NT2/D1 (cell line): ENCODE data around the gene PYDC1.

ENCODE experiments used
- DNase-seq: peaks from one replicate; pipeline ENCODE4 v3.0.0-alpha.2; 2011; ENCODE audit warnings: low read depth, low spot score
- H3K27me3 ChIP-seq: 2 replicates; pipeline ENCODE4 v1.6.0; 2011; ENCODE audit warnings: mild to moderate bottlenecking; ENCODE audit not compliant: insufficient read length, insufficient read depth
- H3K36me3 ChIP-seq: 2 replicates; pipeline ENCODE4 v1.6.1; 2011; ENCODE audit warnings: mild to moderate bottlenecking, low read length, mixed read lengths; ENCODE audit not compliant: insufficient read depth, insufficient read length
- H3K4me1 ChIP-seq: 2 replicates; pipeline ENCODE4 v1.5.1; 2011; ENCODE audit not compliant: insufficient read depth, insufficient read length
- H3K4me3 ChIP-seq: 2 replicates; pipeline ENCODE4 v1.5.1; 2011; ENCODE audit warnings: low read depth; ENCODE audit not compliant: insufficient read length
- H3K9ac ChIP-seq: 2 replicates; pipeline ENCODE4 v1.6.0; 2011; ENCODE audit warnings: low read depth; ENCODE audit not compliant: insufficient read length
- H3K9me3 ChIP-seq: 2 replicates; pipeline ENCODE4 v1.5.1; 2011; ENCODE audit warnings: mild to moderate bottlenecking, low read length; ENCODE audit not compliant: insufficient read depth
- SUZ12 ChIP-seq: IDR thresholded peaks from 2 replicates; pipeline ENCODE4 v1.6.1; 2011; ENCODE audit not compliant: insufficient read length, insufficient read depth; ENCODE audit errors: extremely low read depth
- YY1 ChIP-seq: IDR thresholded peaks from 2 replicates; pipeline ENCODE4 v1.6.1; 2011; ENCODE audit not compliant: insufficient read length, insufficient read depth
- ZNF274 ChIP-seq: IDR thresholded peaks from 2 replicates; pipeline ENCODE4 v1.6.1; 2011; ENCODE audit warnings: mild to moderate bottlenecking, low read depth, low read length

The PYDC1 gene

DNA sequence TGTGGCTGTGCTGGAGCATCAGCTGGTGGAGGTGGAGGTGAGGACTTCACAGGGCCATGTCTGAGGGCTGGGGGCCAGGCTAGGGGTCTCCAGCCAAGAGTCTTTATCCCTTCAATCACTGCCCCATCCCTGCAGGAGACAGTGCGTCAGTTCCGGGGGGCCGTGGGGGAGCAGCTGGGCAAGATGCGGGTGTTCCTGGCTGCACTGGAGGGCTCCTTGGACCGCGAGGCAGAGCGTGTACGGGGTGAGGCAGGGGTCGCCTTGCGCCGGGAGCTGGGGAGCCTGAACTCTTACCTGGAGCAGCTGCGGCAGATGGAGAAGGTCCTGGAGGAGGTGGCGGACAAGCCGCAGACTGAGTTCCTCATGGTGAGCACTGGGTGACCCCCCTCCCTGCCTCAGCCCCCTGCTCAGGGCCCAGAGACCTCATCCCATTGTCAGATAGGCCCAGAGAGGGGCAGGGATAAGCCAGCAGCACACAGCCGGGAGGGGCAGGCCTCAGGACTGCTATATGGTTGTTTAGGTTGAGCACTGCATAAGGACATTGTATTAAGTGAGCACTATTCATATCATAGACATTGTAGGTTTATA lies 2.3 kb upstream of the PYDC1 start:
- Histone ChIP-seq H3K9me3 (no peaks in the 10 kb centered on the region), H3K36me3 (no peaks in the 10 kb centered on the region), H3K9ac (no peak overlapping the region), H3K27me3 (peaks cover 52% of the 10 kb centered on the region), H3K4me3 (no peak overlapping the region), H3K4me1 (peaks cover 20% of the 10 kb centered on the region)
- DNase-seq: no peak
- TF ChIP-seq YY1 (no peak), ZNF274 (no peak), SUZ12 (no peak)

DNA sequence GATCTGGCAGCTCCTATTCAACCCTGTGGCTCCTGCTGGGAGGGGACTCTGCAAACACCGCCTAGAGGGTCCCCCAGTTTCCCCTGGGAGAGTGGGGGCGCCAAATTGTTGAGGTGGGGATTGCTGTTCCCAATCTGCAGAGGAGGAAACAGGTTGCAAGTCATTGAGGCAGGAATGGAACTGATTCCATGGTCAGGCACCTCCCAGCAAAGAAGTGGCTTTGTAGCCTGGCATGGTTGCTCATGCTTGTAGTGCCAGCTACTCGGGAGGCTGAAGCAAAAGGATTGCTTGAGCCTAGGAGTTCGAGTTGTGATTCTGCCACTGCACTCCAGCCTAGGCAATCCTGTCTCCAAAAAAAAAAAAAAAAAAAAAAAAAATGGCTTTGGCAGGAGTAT lies 198 bp upstream of the PYDC1 start:
- Histone ChIP-seq H3K36me3 (no peaks in the 10 kb centered on the region), H3K27me3 (peaks cover 63% of the 10 kb centered on the region), H3K4me3 (no peak overlapping the region), H3K9me3 (no peaks in the 10 kb centered on the region), H3K4me1 (peaks cover 26% of the 10 kb centered on the region), H3K9ac (no peak overlapping the region)
- no peak for DNase-seq
- TF ChIP-seq ZNF274 (no peak), SUZ12 (no peak), YY1 (no peak)

- Histone ChIP-seq H3K9ac (peak overlapping the region; percentile 87), H3K36me3 (no peaks in the 10 kb centered on the region), H3K4me1 (peaks cover 26% of the 10 kb centered on the region), H3K27me3 (peaks cover 50% of the 10 kb centered on the region), H3K4me3 (peak overlapping the region; percentile 65), H3K9me3 (no peaks in the 10 kb centered on the region)
- TF ChIP-seq YY1: no peak
- TF ChIP-seq SUZ12: no peak
- no peak for TF ChIP-seq ZNF274
- DNase-seq: peak; percentile 61
Measured at GRCh38 chr16:31215287-31216162, 1.4 kb downstream of the PYDC1 start.

- H3K9ac ChIP-seq: peak overlapping the region; percentile 87
- TF ChIP-seq SUZ12: peak; percentile 45
- no peak for TF ChIP-seq YY1
- no peaks in the 10 kb centered on the region for H3K9me3 ChIP-seq
- H3K4me3 ChIP-seq: peak overlapping the region; percentile 65
- no peaks in the 10 kb centered on the region for H3K36me3 ChIP-seq
- peaks cover 50% of the 10 kb centered on the region for H3K27me3 ChIP-seq
- H3K4me1 ChIP-seq: peaks cover 26% of the 10 kb centered on the region
- no peak for DNase-seq
Measured at GRCh38 chr16:31214708-31215286, 2.1 kb downstream of the PYDC1 start.

GRCh38 chr16:31213877-31214707 lies 2.8 kb downstream of the PYDC1 start, which contains the start of gene TRIM72:
Gene TRIM72 (plus strand): TSS chr16:31214119. CDS start chr16:31214739, 620 bp downstream.
- TF ChIP-seq SUZ12 (peak; percentile 60), ZNF274 (no peak), YY1 (no peak)
- H3K9ac ChIP-seq: peak within 1 kb of the TSS; percentile 87

GRCh38 chr16:31213342-31213741 lies 3.6 kb downstream of the PYDC1 start:
- TF ChIP-seq ZNF274 (no peak), YY1 (no peak), SUZ12 (no peak)
- Histone ChIP-seq H3K9ac (no peak overlapping the region), H3K27me3 (peaks cover 50% of the 10 kb centered on the region), H3K36me3 (no peaks in the 10 kb centered on the region), H3K4me1 (peaks cover 26% of the 10 kb centered on the region), H3K4me3 (no peak overlapping the region), H3K9me3 (no peaks in the 10 kb centered on the region)
- no peak for DNase-seq

More at GRCh38 chr16:31213877-31214707, 2.8 kb downstream of the PYDC1 start, which contains the start of gene TRIM72:
- Histone ChIP-seq H3K9me3 (no peaks in the 10 kb centered on the region), H3K36me3 (no peaks in the 10 kb centered on the region), H3K4me3 (peak within 1 kb of the TSS; percentile 65), H3K4me1 (peaks cover 26% of the 10 kb centered on the region), H3K27me3 (peaks cover 50% of the 10 kb centered on the region)
- DNase-seq: no peak

DNA sequence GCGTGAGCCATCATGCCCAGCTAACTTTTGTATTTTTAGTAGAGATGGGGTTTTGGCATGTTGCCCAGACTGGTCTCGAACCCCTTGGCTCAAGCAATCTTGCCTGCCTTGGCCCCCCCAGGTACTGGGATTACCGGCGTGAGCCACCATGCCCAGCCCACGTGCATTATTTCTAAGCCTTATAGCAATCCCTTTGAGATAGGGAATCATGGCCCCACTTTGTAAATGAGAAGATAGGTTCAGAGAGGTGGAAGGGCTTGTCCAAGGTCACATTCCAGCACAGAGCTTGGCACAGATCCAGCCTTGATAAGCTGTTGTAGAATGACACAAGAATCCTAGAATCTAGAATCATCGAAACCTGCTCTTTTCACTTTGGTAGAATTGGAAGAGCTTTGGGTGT lies 10.2 kb downstream of the PYDC1 start:
- no peak overlapping the region for H3K9ac ChIP-seq
- H3K36me3 ChIP-seq: no peaks in the 10 kb centered on the region
- H3K4me1 ChIP-seq: peaks cover 6% of the 10 kb centered on the region
- DNase-seq: no peak
- TF ChIP-seq YY1 (no peak), ZNF274 (no peak), SUZ12 (no peak)
- no peaks in the 10 kb centered on the region for H3K9me3 ChIP-seq
- H3K4me3 ChIP-seq: no peak overlapping the region
- peaks cover 10% of the 10 kb centered on the region for H3K27me3 ChIP-seq
